ENCODE measurements around the gene PTPRK.

Gene PTPRK

GRCh38 chr6:128305976-128306375, 214.4 kb downstream of the PTPRK start:
- no peak overlapping the region for H3K27ac Mint-ChIP-seq
- peaks cover 0 to 7% of the 10 kb centered on the region in 2 donors for H3K9me3 Mint-ChIP-seq
- DNase-seq (no peak), ATAC-seq (no peak)
- no peaks in the 10 kb centered on the region for H3K27me3 Mint-ChIP-seq
- H3K4me1 Mint-ChIP-seq, result peaks cover 5% of the 10 kb centered on the region
- no peak overlapping the region for H3K4me3 Mint-ChIP-seq

GRCh38 chr6:128305228-128305627, 215.2 kb downstream of the PTPRK start:
- no peak for DNase-seq
- Mint-ChIP-seq H3K9me3 (peaks cover 0 to 7% of the 10 kb centered on the region in 2 donors), H3K27ac (no peak overlapping the region), H3K4me1 (peaks cover 5% of the 10 kb centered on the region), H3K27me3 (no peaks in the 10 kb centered on the region), H3K4me3 (no peak overlapping the region)
- no peak for ATAC-seq

GRCh38 chr6:128303870-128304269, 216.5 kb downstream of the PTPRK start:
- Mint-ChIP-seq H3K9me3 (peaks cover 0 to 12% of the 10 kb centered on the region in 2 donors), H3K27me3 (no peaks in the 10 kb centered on the region), H3K27ac (no peak overlapping the region), H3K4me1 (peaks cover under 1% of the 10 kb centered on the region), H3K4me3 (no peak overlapping the region)
- no peak for DNase-seq
- ATAC-seq, result no peak

- no peaks in the 10 kb centered on the region for H3K27me3 Mint-ChIP-seq
- ATAC-seq (no peak), DNase-seq (no peak)
- H3K4me3 Mint-ChIP-seq, result no peak overlapping the region
- H3K4me1 Mint-ChIP-seq, result no peaks in the 10 kb centered on the region
- peaks cover 0 to 14% of the 10 kb centered on the region in 2 donors for H3K9me3 Mint-ChIP-seq
- H3K27ac Mint-ChIP-seq, result no peak overlapping the region
These were observed 217.5 kb downstream of the PTPRK start for GRCh38 chr6:128302942-128303341.

GRCh38 chr6:128295670-128296069, 224.7 kb downstream of the PTPRK start:
- ATAC-seq (no peak), DNase-seq (no peak)
- Mint-ChIP-seq H3K4me3 (no peak overlapping the region), H3K27ac (no peak overlapping the region), H3K9me3 (peaks cover 7 to 10% of the 10 kb centered on the region in 2 donors), H3K4me1 (no peaks in the 10 kb centered on the region), H3K27me3 (no peaks in the 10 kb centered on the region)

GRCh38 chr6:128290221-128290620, 230.2 kb downstream of the PTPRK start:
- H3K9me3 Mint-ChIP-seq, result no peaks in the 10 kb centered on the region
- DNase-seq, result no peak
- H3K4me1 Mint-ChIP-seq, result peaks cover 11% of the 10 kb centered on the region
- H3K27me3 Mint-ChIP-seq, result no peaks in the 10 kb centered on the region
- H3K27ac Mint-ChIP-seq, result no peak overlapping the region
- no peak for ATAC-seq
- no peak overlapping the region for H3K4me3 Mint-ChIP-seq

- Mint-ChIP-seq H3K9me3 (no peaks in the 10 kb centered on the region), H3K27me3 (no peaks in the 10 kb centered on the region), H3K27ac (no peak overlapping the region), H3K4me3 (no peak overlapping the region), H3K4me1 (peaks cover 22% of the 10 kb centered on the region)
- DNase-seq (no peak), ATAC-seq (no peak)
These were observed 236.3 kb downstream of the PTPRK start for GRCh38 chr6:128284128-128284527.

GRCh38 chr6:128282961-128283360, 237.4 kb downstream of the PTPRK start:
- Mint-ChIP-seq H3K27me3 (no peaks in the 10 kb centered on the region), H3K4me1 (peaks cover 21% of the 10 kb centered on the region), H3K9me3 (no peaks in the 10 kb centered on the region), H3K4me3 (no peak overlapping the region), H3K27ac (no peak overlapping the region)
- DNase-seq (no peak), ATAC-seq (no peak)

- Mint-ChIP-seq H3K27me3 (no peaks in the 10 kb centered on the region), H3K27ac (no peak overlapping the region), H3K4me1 (peaks cover 11% of the 10 kb centered on the region), H3K9me3 (no peaks in the 10 kb centered on the region), H3K4me3 (no peak overlapping the region)
- DNase-seq (no peak), ATAC-seq (no peak)
These were observed 239.4 kb downstream of the PTPRK start for GRCh38 chr6:128280960-128281359.

GRCh38 chr6:128280066-128280465, 240.3 kb downstream of the PTPRK start:
- no peak overlapping the region for H3K4me3 Mint-ChIP-seq
- no peak overlapping the region for H3K27ac Mint-ChIP-seq
- H3K4me1 Mint-ChIP-seq, result peaks cover 16% of the 10 kb centered on the region
- DNase-seq (no peak), ATAC-seq (no peak)
- H3K27me3 Mint-ChIP-seq, result no peaks in the 10 kb centered on the region
- no peaks in the 10 kb centered on the region for H3K9me3 Mint-ChIP-seq

- DNase-seq (no peak), ATAC-seq (no peak)
- Mint-ChIP-seq H3K27ac (no peak overlapping the region), H3K4me1 (peaks cover 14% of the 10 kb centered on the region), H3K9me3 (no peaks in the 10 kb centered on the region), H3K27me3 (no peaks in the 10 kb centered on the region), H3K4me3 (no peak overlapping the region)
These were observed 241.6 kb downstream of the PTPRK start for GRCh38 chr6:128278836-128279235.

GRCh38 chr6:128277379-128277778, 243.0 kb downstream of the PTPRK start:
- DNase-seq (no peak), ATAC-seq (no peak)
- Mint-ChIP-seq H3K4me1 (peaks cover 8% of the 10 kb centered on the region), H3K27ac (no peak overlapping the region), H3K27me3 (no peaks in the 10 kb centered on the region), H3K4me3 (no peak overlapping the region), H3K9me3 (no peaks in the 10 kb centered on the region)

- no peak overlapping the region for H3K4me3 Mint-ChIP-seq
- no peaks in the 10 kb centered on the region for H3K9me3 Mint-ChIP-seq
- DNase-seq (no peak), ATAC-seq (no peak)
- H3K4me1 Mint-ChIP-seq, result peaks cover 8% of the 10 kb centered on the region
- no peak overlapping the region for H3K27ac Mint-ChIP-seq
- H3K27me3 Mint-ChIP-seq, result no peaks in the 10 kb centered on the region
These were observed 244.1 kb downstream of the PTPRK start for GRCh38 chr6:128276311-128276710.

- peaks cover 8% of the 10 kb centered on the region for H3K4me1 Mint-ChIP-seq
- no peak overlapping the region for H3K27ac Mint-ChIP-seq
- DNase-seq, result no peak
- H3K27me3 Mint-ChIP-seq, result no peaks in the 10 kb centered on the region
- H3K9me3 Mint-ChIP-seq, result no peaks in the 10 kb centered on the region
- H3K4me3 Mint-ChIP-seq, result no peak overlapping the region
- ATAC-seq, result no peak
These were observed 244.7 kb downstream of the PTPRK start for GRCh38 chr6:128275681-128276080.

GRCh38 chr6:128275030-128275429, 245.4 kb downstream of the PTPRK start:
- DNase-seq, result no peak
- no peaks in the 10 kb centered on the region for H3K27me3 Mint-ChIP-seq
- H3K9me3 Mint-ChIP-seq, result no peaks in the 10 kb centered on the region
- H3K4me3 Mint-ChIP-seq, result no peak overlapping the region
- H3K27ac Mint-ChIP-seq, result no peak overlapping the region
- peaks cover 8% of the 10 kb centered on the region for H3K4me1 Mint-ChIP-seq
- ATAC-seq, result peak; percentile 91

- H3K4me1 Mint-ChIP-seq, result peaks cover 8% of the 10 kb centered on the region
- ATAC-seq (no peak), DNase-seq (no peak)
- no peak overlapping the region for H3K27ac Mint-ChIP-seq
- no peak overlapping the region for H3K4me3 Mint-ChIP-seq
- no peaks in the 10 kb centered on the region for H3K27me3 Mint-ChIP-seq
- no peaks in the 10 kb centered on the region for H3K9me3 Mint-ChIP-seq
These were observed 248.9 kb downstream of the PTPRK start for GRCh38 chr6:128271527-128271926.

GRCh38 chr6:128271011-128271410, 249.4 kb downstream of the PTPRK start:
- Mint-ChIP-seq H3K9me3 (no peaks in the 10 kb centered on the region), H3K27me3 (no peaks in the 10 kb centered on the region), H3K4me1 (peaks cover 8% of the 10 kb centered on the region), H3K4me3 (no peak overlapping the region), H3K27ac (no peak overlapping the region)
- ATAC-seq, result no peak
- no peak for DNase-seq
